Astrocyte (in vitro differentiated cells and primary cell): ENCODE data around the gene NT5DC3.

Experiments
- CTCF ChIP-seq: IDR thresholded peaks from 2 replicates; pipeline ENCODE4 v1.5.1; 2011; ENCODE audit warnings: low read depth, mild to moderate bottlenecking, inconsistent platforms, low read length, moderate library complexity; ENCODE audit not compliant: insufficient read depth
- EZH2 ChIP-seq: IDR thresholded peaks from 2 replicates; pipeline ENCODE4 v1.6.1; 2012; ENCODE audit warnings: mild to moderate bottlenecking, low read length, inconsistent platforms; ENCODE audit not compliant: insufficient read depth

GRCh38 chr12:103816663-103817062 lies 24.4 kb downstream of the NT5DC3 start:
- TF ChIP-seq EZH2 (no peak), CTCF (no peak)
